ENCODE results near the gene ARIH1. TPM values are rescaled to one million over a fixed set of nuclear protein-coding genes. Genes with fewer than 3 reads are reported as not detected.
"Not testable (repeated sequence)": the region's sequence is repeated elsewhere in the genome, so short reads cannot be mapped to it uniquely, and the experiment has no call there.

Gene ARIH1
- polyA plus RNA-seq (ENCODE audit: insufficient read length in 4 of 4) = 100 to 1,000 TPM; 183 to 219 (median 199) TPM

GRCh38 chr15:72473614-72474465, at the start of gene ARIH1:
Gene ARIH1, plus strand, starts transcription at chr15:72474330. Its CDS starts 310 bp downstream, at chr15:72474640.
- DNase-seq (ENCODE audit: low read depth in 4 of 4, low spot score in 3 of 4) = peak; percentile 91 to 96 (median 92)

- DNase-seq (ENCODE audit: low read depth in 4 of 4, low spot score in 3 of 4) = no peak
Observed at GRCh38 chr15:72426753-72427152, 47.4 kb upstream of the ARIH1 start.

- no peak for DNase-seq (ENCODE audit: low read depth in 4 of 4, low spot score in 3 of 4)
Observed at GRCh38 chr15:72437650-72438316, 36.3 kb upstream of the ARIH1 start.

- not testable (repeated sequence) for DNase-seq (ENCODE audit: low read depth in 4 of 4, low spot score in 3 of 4)
Observed at GRCh38 chr15:72442848-72443247, 31.3 kb upstream of the ARIH1 start.

GRCh38 chr15:72445426-72445825, 28.7 kb upstream of the ARIH1 start:
- DNase-seq (ENCODE audit: low read depth in 4 of 4, low spot score in 3 of 4) = no peak

- no peak for DNase-seq (ENCODE audit: low read depth in 4 of 4, low spot score in 3 of 4)
Observed at GRCh38 chr15:72450805-72451204, 23.3 kb upstream of the ARIH1 start.

GRCh38 chr15:72451224-72451623, 22.9 kb upstream of the ARIH1 start:
- no peak for DNase-seq (ENCODE audit: low read depth in 4 of 4, low spot score in 3 of 4)

- DNase-seq (ENCODE audit: low read depth in 4 of 4, low spot score in 3 of 4) = no peak
Observed at GRCh38 chr15:72456684-72457083, 17.4 kb upstream of the ARIH1 start.

GRCh38 chr15:72460402-72460801, 13.7 kb upstream of the ARIH1 start:
- no peak for DNase-seq (ENCODE audit: low read depth in 4 of 4, low spot score in 3 of 4)

GRCh38 chr15:72463702-72464101, 10.4 kb upstream of the ARIH1 start:
- DNase-seq (ENCODE audit: low read depth in 4 of 4, low spot score in 3 of 4) = no peak

- DNase-seq (ENCODE audit: low read depth in 4 of 4, low spot score in 3 of 4) = no peak
Observed at GRCh38 chr15:72464251-72464650, 9.9 kb upstream of the ARIH1 start.

GRCh38 chr15:72468103-72468502, 6.0 kb upstream of the ARIH1 start:
- DNase-seq (ENCODE audit: low read depth in 4 of 4, low spot score in 3 of 4) = no peak

- peak in 2 of 4 donors; percentile 29 to 36 for DNase-seq (ENCODE audit: low read depth in 4 of 4, low spot score in 3 of 4)
Observed at GRCh38 chr15:72472992-72473610, 1.0 kb upstream of the ARIH1 start.

GRCh38 chr15:72474466-72474911, 359 bp downstream of the ARIH1 start:
- peak in 1 of 4 donors; percentile 1 for DNase-seq (ENCODE audit: low read depth in 4 of 4, low spot score in 3 of 4)

- DNase-seq (ENCODE audit: low read depth in 4 of 4, low spot score in 3 of 4) = peak; percentile 48 to 60 (median 54)
Observed at GRCh38 chr15:72474912-72475628, 940 bp downstream of the ARIH1 start.

GRCh38 chr15:72475674-72476073, 1.5 kb downstream of the ARIH1 start:
- no peak for DNase-seq (ENCODE audit: low read depth in 4 of 4, low spot score in 3 of 4)

- DNase-seq (ENCODE audit: low read depth in 4 of 4, low spot score in 3 of 4) = not testable (repeated sequence)
Observed at GRCh38 chr15:72476330-72476729, 2.2 kb downstream of the ARIH1 start.

GRCh38 chr15:72481015-72481659, 7.0 kb downstream of the ARIH1 start:
- DNase-seq (ENCODE audit: low read depth in 4 of 4, low spot score in 3 of 4) = no peak

- DNase-seq (ENCODE audit: low read depth in 4 of 4, low spot score in 3 of 4) = no peak
Observed at GRCh38 chr15:72482275-72482674, 8.1 kb downstream of the ARIH1 start.

GRCh38 chr15:72483279-72483678, 9.1 kb downstream of the ARIH1 start:
- DNase-seq (ENCODE audit: low read depth in 4 of 4, low spot score in 3 of 4) = no peak

Data from left renal pelvis (tissue), 4 donors.